ENCODE data around the gene RPS18. TPM values are rescaled to one million over a fixed set of nuclear protein-coding genes. Genes with fewer than 3 reads are reported as not detected.

The RPS18 gene
- total and polyA plus RNA-seq, 9 of the 15 experiments (the other 6 are each of a cell fraction or from before 2014, with no cell fraction given): 5,023 to 17,516 (median 8,131) TPM

- TF ChIP-seq NR0B1 (IDR thresholded peaks at IDR 0.05; ENCODE audit: partially characterized antibody): no peak
- TF ChIP-seq CBFB (CRISPR knock-in tag; IDR thresholded peaks at IDR 0.05): no peak
- TF ChIP-seq, protein P1, sequence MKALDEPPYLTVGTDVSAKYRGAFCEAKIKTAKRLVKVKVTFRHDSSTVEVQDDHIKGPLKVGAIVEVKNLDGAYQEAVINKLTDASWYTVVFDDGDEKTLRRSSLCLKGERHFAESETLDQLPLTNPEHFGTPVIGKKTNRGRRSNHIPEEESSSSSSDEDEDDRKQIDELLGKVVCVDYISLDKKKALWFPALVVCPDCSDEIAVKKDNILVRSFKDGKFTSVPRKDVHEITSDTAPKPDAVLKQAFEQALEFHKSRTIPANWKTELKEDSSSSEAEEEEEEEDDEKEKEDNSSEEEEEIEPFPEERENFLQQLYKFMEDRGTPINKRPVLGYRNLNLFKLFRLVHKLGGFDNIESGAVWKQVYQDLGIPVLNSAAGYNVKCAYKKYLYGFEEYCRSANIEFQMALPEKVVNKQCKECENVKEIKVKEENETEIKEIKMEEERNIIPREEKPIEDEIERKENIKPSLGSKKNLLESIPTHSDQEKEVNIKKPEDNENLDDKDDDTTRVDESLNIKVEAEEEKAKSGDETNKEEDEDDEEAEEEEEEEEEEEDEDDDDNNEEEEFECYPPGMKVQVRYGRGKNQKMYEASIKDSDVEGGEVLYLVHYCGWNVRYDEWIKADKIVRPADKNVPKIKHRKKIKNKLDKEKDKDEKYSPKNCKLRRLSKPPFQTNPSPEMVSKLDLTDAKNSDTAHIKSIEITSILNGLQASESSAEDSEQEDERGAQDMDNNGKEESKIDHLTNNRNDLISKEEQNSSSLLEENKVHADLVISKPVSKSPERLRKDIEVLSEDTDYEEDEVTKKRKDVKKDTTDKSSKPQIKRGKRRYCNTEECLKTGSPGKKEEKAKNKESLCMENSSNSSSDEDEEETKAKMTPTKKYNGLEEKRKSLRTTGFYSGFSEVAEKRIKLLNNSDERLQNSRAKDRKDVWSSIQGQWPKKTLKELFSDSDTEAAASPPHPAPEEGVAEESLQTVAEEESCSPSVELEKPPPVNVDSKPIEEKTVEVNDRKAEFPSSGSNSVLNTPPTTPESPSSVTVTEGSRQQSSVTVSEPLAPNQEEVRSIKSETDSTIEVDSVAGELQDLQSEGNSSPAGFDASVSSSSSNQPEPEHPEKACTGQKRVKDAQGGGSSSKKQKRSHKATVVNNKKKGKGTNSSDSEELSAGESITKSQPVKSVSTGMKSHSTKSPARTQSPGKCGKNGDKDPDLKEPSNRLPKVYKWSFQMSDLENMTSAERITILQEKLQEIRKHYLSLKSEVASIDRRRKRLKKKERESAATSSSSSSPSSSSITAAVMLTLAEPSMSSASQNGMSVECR (CRISPR knock-in tag; IDR thresholded peaks at IDR 0.05): peak; percentile 59; the same call in 1 of the 2 replicates
- TF ChIP-seq RBFOX2 (IDR thresholded peaks at IDR 0.05; ENCODE audit: low read depth, low read length): peak; percentile 21; the same call in 1 of the 2 replicates
- no peak for TF ChIP-seq CREBBP (IDR thresholded peaks at IDR 0.05; ENCODE audit: low read depth, low read length)
- TF ChIP-seq U2AF2 (optimal IDR thresholded peaks at IDR 0.05; ENCODE audit: low read depth, low read length): no peak
- TF ChIP-seq YBX1 (IDR thresholded peaks at IDR 0.05): no peak
- TF ChIP-seq CREM (IDR thresholded peaks at IDR 0.05; ENCODE audit: low read depth): peak; percentile 42; the same call in 1 of the 2 replicates
- TF ChIP-seq, protein P2, sequence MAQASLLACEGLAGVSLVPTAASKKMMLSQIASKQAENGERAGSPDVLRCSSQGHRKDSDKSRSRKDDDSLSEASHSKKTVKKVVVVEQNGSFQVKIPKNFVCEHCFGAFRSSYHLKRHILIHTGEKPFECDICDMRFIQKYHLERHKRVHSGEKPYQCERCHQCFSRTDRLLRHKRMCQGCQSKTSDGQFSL (CRISPR knock-in tag; IDR thresholded peaks at IDR 0.05): no peak
- TF ChIP-seq, protein P2 (tag; IDR thresholded peaks at IDR 0.05): no peak
- TF ChIP-seq XRCC3 (IDR thresholded peaks at IDR 0.05): no peak
- TF ChIP-seq MAFG (tag; conservative IDR thresholded peaks at IDR 0.05): no peak
- TF ChIP-seq SRSF9 (IDR thresholded peaks at IDR 0.05; ENCODE audit: borderline replicate concordance, low read depth, low read length): no peak
- TF ChIP-seq, protein P3, sequence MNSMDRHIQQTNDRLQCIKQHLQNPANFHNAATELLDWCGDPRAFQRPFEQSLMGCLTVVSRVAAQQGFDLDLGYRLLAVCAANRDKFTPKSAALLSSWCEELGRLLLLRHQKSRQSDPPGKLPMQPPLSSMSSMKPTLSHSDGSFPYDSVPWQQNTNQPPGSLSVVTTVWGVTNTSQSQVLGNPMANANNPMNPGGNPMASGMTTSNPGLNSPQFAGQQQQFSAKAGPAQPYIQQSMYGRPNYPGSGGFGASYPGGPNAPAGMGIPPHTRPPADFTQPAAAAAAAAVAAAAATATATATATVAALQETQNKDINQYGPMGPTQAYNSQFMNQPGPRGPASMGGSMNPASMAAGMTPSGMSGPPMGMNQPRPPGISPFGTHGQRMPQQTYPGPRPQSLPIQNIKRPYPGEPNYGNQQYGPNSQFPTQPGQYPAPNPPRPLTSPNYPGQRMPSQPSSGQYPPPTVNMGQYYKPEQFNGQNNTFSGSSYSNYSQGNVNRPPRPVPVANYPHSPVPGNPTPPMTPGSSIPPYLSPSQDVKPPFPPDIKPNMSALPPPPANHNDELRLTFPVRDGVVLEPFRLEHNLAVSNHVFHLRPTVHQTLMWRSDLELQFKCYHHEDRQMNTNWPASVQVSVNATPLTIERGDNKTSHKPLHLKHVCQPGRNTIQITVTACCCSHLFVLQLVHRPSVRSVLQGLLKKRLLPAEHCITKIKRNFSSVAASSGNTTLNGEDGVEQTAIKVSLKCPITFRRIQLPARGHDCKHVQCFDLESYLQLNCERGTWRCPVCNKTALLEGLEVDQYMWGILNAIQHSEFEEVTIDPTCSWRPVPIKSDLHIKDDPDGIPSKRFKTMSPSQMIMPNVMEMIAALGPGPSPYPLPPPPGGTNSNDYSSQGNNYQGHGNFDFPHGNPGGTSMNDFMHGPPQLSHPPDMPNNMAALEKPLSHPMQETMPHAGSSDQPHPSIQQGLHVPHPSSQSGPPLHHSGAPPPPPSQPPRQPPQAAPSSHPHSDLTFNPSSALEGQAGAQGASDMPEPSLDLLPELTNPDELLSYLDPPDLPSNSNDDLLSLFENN (IDR thresholded peaks at IDR 0.05; ENCODE audit: low read depth in 2 of 2, low read length in 2 of 2): 0 out of 4 replicates have a peak, but pooled peaks of 1 of the 2 experiments have one; percentile 20
- TF ChIP-seq, protein P4, sequence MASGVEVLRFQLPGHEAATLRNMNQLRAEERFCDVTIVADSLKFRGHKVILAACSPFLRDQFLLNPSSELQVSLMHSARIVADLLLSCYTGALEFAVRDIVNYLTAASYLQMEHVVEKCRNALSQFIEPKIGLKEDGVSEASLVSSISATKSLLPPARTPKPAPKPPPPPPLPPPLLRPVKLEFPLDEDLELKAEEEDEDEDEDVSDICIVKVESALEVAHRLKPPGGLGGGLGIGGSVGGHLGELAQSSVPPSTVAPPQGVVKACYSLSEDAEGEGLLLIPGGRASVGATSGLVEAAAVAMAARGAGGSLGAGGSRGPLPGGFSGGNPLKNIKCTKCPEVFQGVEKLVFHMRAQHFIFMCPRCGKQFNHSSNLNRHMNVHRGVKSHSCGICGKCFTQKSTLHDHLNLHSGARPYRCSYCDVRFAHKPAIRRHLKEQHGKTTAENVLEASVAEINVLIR (CRISPR knock-in tag; IDR thresholded peaks at IDR 0.05): no peak
Measured at GRCh38 chr6:33297956-33298772, 26.3 kb downstream of the RPS18 start (continued).

Data from K562 (cell line).